8988T (cell line): ENCODE measurements around the gene RPL13.

Experiments used
- DNase-seq: peaks from one replicate; pipeline ENCODE4 v3.0.0; 2011

The RPL13 gene

GRCh38 chr16:89600427-89600826 is 39.9 kb downstream of the RPL13 start:
- no peak for DNase-seq

GRCh38 chr16:89600956-89601355 is 40.5 kb downstream of the RPL13 start:
- DNase-seq: no peak

GRCh38 chr16:89601906-89602272 is 41.4 kb downstream of the RPL13 start:
- DNase-seq: no peak

GRCh38 chr16:89602273-89602951 is 41.9 kb downstream of the RPL13 start:
- peak; percentile 94 for DNase-seq

- DNase-seq: no peak
Measured at GRCh38 chr16:89602952-89603590, 42.6 kb downstream of the RPL13 start.

- no peak for DNase-seq
Measured at GRCh38 chr16:89604764-89605163, 44.3 kb downstream of the RPL13 start.

GRCh38 chr16:89605186-89605970 is 44.9 kb downstream of the RPL13 start:
- DNase-seq: no peak

GRCh38 chr16:89606006-89606405 is 45.5 kb downstream of the RPL13 start:
- DNase-seq: no peak

- DNase-seq: no peak
Measured at GRCh38 chr16:89607453-89607852, 47.0 kb downstream of the RPL13 start.

- DNase-seq: no peak
Measured at GRCh38 chr16:89607937-89608740, 47.7 kb downstream of the RPL13 start.

- DNase-seq: no peak
Measured at GRCh38 chr16:89610108-89610453, 49.6 kb downstream of the RPL13 start.

- DNase-seq: no peak
Measured at GRCh38 chr16:89612415-89613166, 52.1 kb downstream of the RPL13 start.

- DNase-seq: no peak
Measured at GRCh38 chr16:89613231-89613953, 52.9 kb downstream of the RPL13 start, which contains the start of gene DPEP1. Gene DPEP1 (plus strand): TSS chr16:89613642. CDS start chr16:89630411, 16,769 bp downstream.

GRCh38 chr16:89613954-89614459 is 53.5 kb downstream of the RPL13 start:
- no peak for DNase-seq
